SIG-M5 (cell line): ENCODE data around the gene NTSR1.
"Not testable (repeated sequence)": the region's sequence is repeated elsewhere in the genome, so short reads cannot be mapped to it uniquely, and the experiment has no call there.

Experiments used
- DNase-seq: peaks from one replicate; lab custom pipeline; 2025; lab: John Stamatoyannopoulos, UW

NTSR1 gene

GRCh38 chr20:62674370-62674769, 34.3 kb upstream of the NTSR1 start:
- DNase-seq, result no peak

- DNase-seq, result peak; percentile 69
Observed at GRCh38 chr20:62675156-62675876, 33.3 kb upstream of the NTSR1 start.

GRCh38 chr20:62675877-62676260, 32.8 kb upstream of the NTSR1 start:
- no peak for DNase-seq

GRCh38 chr20:62676976-62677375, 31.7 kb upstream of the NTSR1 start:
- peak; percentile 29 for DNase-seq

GRCh38 chr20:62677678-62678077, 31.0 kb upstream of the NTSR1 start:
- no peak for DNase-seq

GRCh38 chr20:62678553-62678952, 30.1 kb upstream of the NTSR1 start:
- peak; percentile 96 for DNase-seq

- no peak for DNase-seq
Observed at GRCh38 chr20:62679978-62680589, 28.6 kb upstream of the NTSR1 start.

- DNase-seq, result no peak
Observed at GRCh38 chr20:62682912-62683517, 25.6 kb upstream of the NTSR1 start.

GRCh38 chr20:62683660-62684322, 24.8 kb upstream of the NTSR1 start:
- DNase-seq, result not testable (repeated sequence)

GRCh38 chr20:62684981-62685380, 23.7 kb upstream of the NTSR1 start:
- DNase-seq, result no peak

GRCh38 chr20:62685781-62686555, 22.7 kb upstream of the NTSR1 start:
- peak; percentile 91 for DNase-seq

- DNase-seq, result no peak
Observed at GRCh38 chr20:62686869-62687830, 21.5 kb upstream of the NTSR1 start.

GRCh38 chr20:62688083-62688482, 20.6 kb upstream of the NTSR1 start:
- DNase-seq, result no peak

- DNase-seq, result no peak
Observed at GRCh38 chr20:62688855-62689460, 19.7 kb upstream of the NTSR1 start.

GRCh38 chr20:62689861-62690260, 18.8 kb upstream of the NTSR1 start:
- DNase-seq, result no peak

GRCh38 chr20:62690261-62690820, 18.3 kb upstream of the NTSR1 start:
- DNase-seq, result no peak

- no peak for DNase-seq
Observed at GRCh38 chr20:62691487-62691886, 17.1 kb upstream of the NTSR1 start.

- DNase-seq, result no peak
Observed at GRCh38 chr20:62692176-62692575, 16.5 kb upstream of the NTSR1 start.

GRCh38 chr20:62692801-62693523, 15.7 kb upstream of the NTSR1 start:
- no peak for DNase-seq
